HCT116 (cell line): ENCODE measurements around the gene IGFALS.

Experiments used
- CTCF ChIP-seq, 3 experiments: fragments of 200-600 bp in 1 of 3; sonication (generic) in 1 of 3; IDR thresholded peaks in 2 of 3; conservative IDR thresholded peaks in 1 of 3; 2 replicates each; pipeline ENCODE4 v1.5.1; 2012 to 2017; ENCODE audit warnings: low read depth in 2 of 3, low read length in 2 of 3, antibody characterized with exemption in 1 of 3, borderline replicate concordance in 1 of 3, control low read depth in 1 of 3, mild to moderate bottlenecking in 1 of 3, mixed read lengths in 1 of 3, mixed run types in 1 of 3, moderate library complexity in 1 of 3; ENCODE audit not compliant: insufficient read depth in 1 of 3
- EZH2 ChIP-seq: fragments of 200-600 bp; sonication (generic); IDR thresholded peaks from 2 replicates; pipeline ENCODE4 v1.6.1; 2017; ENCODE audit warnings: antibody characterized with exemption, mixed run types
- EZH2phosphoT487 ChIP-seq: fragments of 200-600 bp; IDR thresholded peaks from 2 replicates; pipeline ENCODE4 v1.6.1; 2018; ENCODE audit warnings: antibody characterized with exemption, borderline replicate concordance
- JUND ChIP-seq: IDR thresholded peaks from 2 replicates; pipeline ENCODE4 v1.6.1; 2012
- POLR2A ChIP-seq: IDR thresholded peaks from 2 replicates; pipeline ENCODE4 v1.7.0; 2011; ENCODE audit warnings: borderline replicate concordance; ENCODE audit not compliant: insufficient read depth, insufficient read length; ENCODE audit errors: extremely low read depth
- POLR2AphosphoS5 ChIP-seq: IDR thresholded peaks from 2 replicates; pipeline ENCODE4 v1.6.1; 2011; ENCODE audit warnings: mild to moderate bottlenecking, low read depth, low read length, moderate library complexity
- RAD21 ChIP-seq: IDR thresholded peaks from 2 replicates; pipeline ENCODE4 v1.6.1; 2012; ENCODE audit warnings: low read depth, mild to moderate bottlenecking
- REST ChIP-seq: IDR thresholded peaks from 2 replicates; pipeline ENCODE4 v1.6.1; 2012; ENCODE audit warnings: low read depth
- ZBTB33 ChIP-seq: IDR thresholded peaks from 2 replicates; pipeline ENCODE4 v1.6.1; 2011; ENCODE audit warnings: mild to moderate bottlenecking, low read length, moderate library complexity; ENCODE audit not compliant: insufficient replicate concordance; ENCODE audit errors: extremely low read depth
- ZFX ChIP-seq: fragments of 450-650 bp; IDR thresholded peaks from 2 replicates; pipeline ENCODE4 v1.6.1; 2017
- ZNF274 ChIP-seq: fragments of 200-500 bp; sonication (Bioruptor generic); IDR thresholded peaks from 2 replicates; pipeline ENCODE4 v1.6.1; 2014; ENCODE audit warnings: mild to moderate bottlenecking, low read depth, low read length, inconsistent platforms

- no peak for TF ChIP-seq CTCF (IDR thresholded peaks at IDR 0.05 in 2 of 3, conservative IDR thresholded peaks at IDR 0.05 in 1 of 3; ENCODE audit: borderline replicate concordance in 1 of 3, insufficient read depth in 1 of 3, low read depth in 2 of 3, low read length in 2 of 3)
- no peak for TF ChIP-seq POLR2A
- TF ChIP-seq EZH2: no peak
- TF ChIP-seq EZH2phosphoT487: no peak
- no peak for TF ChIP-seq POLR2AphosphoS5
- TF ChIP-seq RAD21: no peak
- TF ChIP-seq REST: no peak
- TF ChIP-seq ZBTB33: no peak
- TF ChIP-seq ZFX: no peak
- TF ChIP-seq JUND: no peak
- no peak for TF ChIP-seq ZNF274
Measured at GRCh38 chr16:1751946-1752345, 41.6 kb downstream of the IGFALS start.
